ENCODE results near the gene EGR4. TPM values are rescaled to one million over a fixed set of nuclear protein-coding genes. Genes with fewer than 3 reads are reported as not detected.

Gene EGR4
- total RNA-seq, 2 donors from 2014 or later, result not detected

- no peak for DNase-seq
- ATAC-seq, result peak; percentile 35
- intact Hi-C loops (cut with DNase I, micrococcal nuclease), result no loop called here
Measured at GRCh38 chr2:73291461-73292315, 1.7 kb downstream of the EGR4 start.

- ATAC-seq, result peak; percentile 88
Measured at GRCh38 chr2:73291093-73291460, 2.3 kb downstream of the EGR4 start.

GRCh38 chr2:73290049-73290839, 3.1 kb downstream of the EGR4 start:
- peak; percentile 59 for ATAC-seq
- DNase-seq, result peak in 1 of 2 donors; percentile 42
- intact Hi-C loops (cut with DNase I, micrococcal nuclease), result no loop called here

More at GRCh38 chr2:73291093-73291460, 2.3 kb downstream of the EGR4 start:
- intact Hi-C loops (cut with DNase I, micrococcal nuclease), result no loop called here
- DNase-seq, result peak in 1 of 2 donors; percentile 73

- intact Hi-C loops (cut with DNase I, micrococcal nuclease), result no loop called here
- no peak for ATAC-seq
- DNase-seq, result no peak
Measured at GRCh38 chr2:73289304-73289703, 4.0 kb downstream of the EGR4 start.

GRCh38 chr2:73286134-73286655, 7.2 kb downstream of the EGR4 start:
- ATAC-seq (no peak), DNase-seq (no peak)
- intact Hi-C loops (cut with DNase I, micrococcal nuclease), result no loop called here

GRCh38 chr2:73285159-73285739, 8.1 kb downstream of the EGR4 start:
- intact Hi-C loops (cut with DNase I, micrococcal nuclease), result no loop called here
- peak in 1 of 2 donors; percentile 18 for DNase-seq
- peak; percentile 61 for ATAC-seq

- DNase-seq (peak in 1 of 2 donors; percentile 67), ATAC-seq (peak; percentile 80)
- intact Hi-C loops (cut with DNase I, micrococcal nuclease), result no loop called here
Measured at GRCh38 chr2:73284296-73285158, 8.8 kb downstream of the EGR4 start, which contains the start of gene FBXO41. Gene FBXO41, minus strand, starts transcription at chr2:73284478. Its CDS starts 14,848 bp downstream, at chr2:73269630.

GRCh38 chr2:73283545-73284295, 9.6 kb downstream of the EGR4 start:
- ATAC-seq (peak; percentile 23), DNase-seq (peak in 1 of 2 donors; percentile 26)
- intact Hi-C loops (cut with DNase I, micrococcal nuclease), result no loop called here

GRCh38 chr2:73282924-73283544, 10.3 kb downstream of the EGR4 start:
- intact Hi-C loops (cut with DNase I, micrococcal nuclease), result no loop called here
- DNase-seq (no peak), ATAC-seq (no peak)

- intact Hi-C loops (cut with DNase I, micrococcal nuclease), result no loop called here
- ATAC-seq (no peak), DNase-seq (no peak)
Measured at GRCh38 chr2:73281244-73281643, 12.1 kb downstream of the EGR4 start.

GRCh38 chr2:73279852-73280251, 13.5 kb downstream of the EGR4 start:
- ATAC-seq (no peak), DNase-seq (no peak)
- intact Hi-C loops (cut with DNase I, micrococcal nuclease), result no loop called here

- no peak for DNase-seq
- no peak for ATAC-seq
- intact Hi-C loops (cut with DNase I, micrococcal nuclease), result no loop called here
Measured at GRCh38 chr2:73272270-73272669, 21.1 kb downstream of the EGR4 start.

GRCh38 chr2:73269686-73270465, 23.5 kb downstream of the EGR4 start:
- intact Hi-C loops (cut with DNase I, micrococcal nuclease), result no loop called here
- DNase-seq (no peak), ATAC-seq (no peak)

- intact Hi-C loops (cut with DNase I, micrococcal nuclease), result no loop called here
- DNase-seq (peak; percentile 79 to 89), ATAC-seq (peak; percentile 88)
Measured at GRCh38 chr2:73268830-73269685, 24.3 kb downstream of the EGR4 start.

GRCh38 chr2:73268366-73268829, 24.9 kb downstream of the EGR4 start:
- DNase-seq (no peak), ATAC-seq (no peak)
- intact Hi-C loops (cut with DNase I, micrococcal nuclease), result no loop called here
